ENCODE data around the gene NGEF. TPM values are rescaled to one million over a fixed set of nuclear protein-coding genes. Genes with fewer than 3 reads are reported as not detected.

The NGEF gene
- total and polyA plus RNA-seq, 10 of the 15 experiments (the other 5 are each of a cell fraction or from before 2014, with no cell fraction given) = 0.12 TPM; not detected in 9

DNA sequence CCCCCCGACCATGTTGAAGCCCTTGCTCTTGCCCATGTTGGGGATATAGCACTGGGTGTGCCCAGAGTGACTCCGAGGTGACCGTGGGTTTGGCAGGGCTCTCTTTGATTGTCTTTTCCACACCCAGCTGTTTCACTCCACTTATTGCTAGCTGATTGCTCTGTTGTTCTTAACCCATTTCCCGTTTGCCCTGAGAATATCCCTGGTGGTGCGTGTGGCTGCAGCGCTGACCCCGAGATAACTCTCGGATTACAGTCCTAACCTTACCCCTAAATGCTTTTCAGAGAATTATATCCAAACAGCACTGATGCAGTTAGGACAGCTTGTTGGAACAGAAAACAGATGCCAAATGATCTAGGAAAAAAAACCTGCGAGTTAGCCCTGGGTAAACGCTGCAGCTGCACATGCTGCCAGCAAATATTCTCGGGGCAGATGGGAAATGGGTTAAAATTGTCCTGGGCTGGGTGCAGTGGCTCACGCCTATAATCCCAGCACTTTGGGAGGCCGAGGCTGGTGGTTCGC is 177.3 kb downstream of the NGEF start:
- H3K79me2 ChIP-seq (ENCODE audit: control insufficient read depth, insufficient read depth, low read length) = no peaks in the 10 kb centered on the region; the same call in 1 of the 2 replicates
- peaks cover 10 to 30% of the 10 kb centered on the region in 2 experiments for H3K36me3 ChIP-seq (ENCODE audit: control insufficient read depth in 2 of 2, insufficient read depth in 2 of 2, low read length in 1 of 2)
- no peaks in the 10 kb centered on the region for H3K27me3 ChIP-seq (replicated peaks in 1 of 2; ENCODE audit: control insufficient read depth in 2 of 2, insufficient read depth in 2 of 2, low read length in 1 of 2)
- ATAC-seq = no peak
- H4K20me1 ChIP-seq (ENCODE audit: control insufficient read depth, insufficient read depth) = no peaks in the 10 kb centered on the region
- no peak overlapping the region for H2AFZ ChIP-seq (ENCODE audit: control insufficient read depth, low read depth, low read length)
- intact Hi-C loops (cut with micrococcal nuclease; ENCODE audit: unreplicated experiment) = no loop called here
- H3K4me3 ChIP-seq = no peak overlapping the region
- DNase-seq (ENCODE audit: low read depth, low spot score) = no peak
- no peak overlapping the region for H3K9ac ChIP-seq (ENCODE audit: control insufficient read depth, insufficient read depth, low read length)
- H3K27ac ChIP-seq (ENCODE audit: control insufficient read depth, insufficient read depth) = no peak overlapping the region
- H3K9me3 ChIP-seq (replicated peaks; ENCODE audit: control insufficient read depth, insufficient read depth, low read length) = no peaks in the 10 kb centered on the region
- RAD21 ChIA-PET (ENCODE audit: unreplicated experiment) = no interaction called here
- BruUV-seq (replicated peaks) = no TSS peak
- SMC1A ChIA-PET (ENCODE audit: uncharacterized antibody, unreplicated experiment) = interaction anchor here (1.1 to 1.2 kb wide), 2 partner anchors 9 to 91 kb away, joined by 3 read pairs; no protein-coding TSS in a partner anchor
- 95% methylated on average over 14 of the region's 14 CpGs for WGBS (ENCODE audit: insufficient coverage, insufficient replicate concordance, low lambda C conversion rate, missing lambda C conversion rate)
- TF ChIP-seq, protein P1, sequence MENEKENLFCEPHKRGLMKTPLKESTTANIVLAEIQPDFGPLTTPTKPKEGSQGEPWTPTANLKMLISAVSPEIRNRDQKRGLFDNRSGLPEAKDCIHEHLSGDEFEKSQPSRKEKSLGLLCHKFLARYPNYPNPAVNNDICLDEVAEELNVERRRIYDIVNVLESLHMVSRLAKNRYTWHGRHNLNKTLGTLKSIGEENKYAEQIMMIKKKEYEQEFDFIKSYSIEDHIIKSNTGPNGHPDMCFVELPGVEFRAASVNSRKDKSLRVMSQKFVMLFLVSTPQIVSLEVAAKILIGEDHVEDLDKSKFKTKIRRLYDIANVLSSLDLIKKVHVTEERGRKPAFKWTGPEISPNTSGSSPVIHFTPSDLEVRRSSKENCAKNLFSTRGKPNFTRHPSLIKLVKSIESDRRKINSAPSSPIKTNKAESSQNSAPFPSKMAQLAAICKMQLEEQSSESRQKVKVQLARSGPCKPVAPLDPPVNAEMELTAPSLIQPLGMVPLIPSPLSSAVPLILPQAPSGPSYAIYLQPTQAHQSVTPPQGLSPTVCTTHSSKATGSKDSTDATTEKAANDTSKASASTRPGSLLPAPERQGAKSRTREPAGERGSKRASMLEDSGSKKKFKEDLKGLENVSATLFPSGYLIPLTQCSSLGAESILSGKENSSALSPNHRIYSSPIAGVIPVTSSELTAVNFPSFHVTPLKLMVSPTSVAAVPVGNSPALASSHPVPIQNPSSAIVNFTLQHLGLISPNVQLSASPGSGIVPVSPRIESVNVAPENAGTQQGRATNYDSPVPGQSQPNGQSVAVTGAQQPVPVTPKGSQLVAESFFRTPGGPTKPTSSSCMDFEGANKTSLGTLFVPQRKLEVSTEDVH (IDR thresholded peaks at IDR 0.05; ENCODE audit: low read depth, partially characterized antibody) = no peak
- TF ChIP-seq BHLHE40 (IDR thresholded peaks at IDR 0.05; ENCODE audit: borderline replicate concordance in 1 of 2, low read depth in 2 of 2, low read length in 1 of 2) (no peak), FOXM1 (IDR thresholded peaks at IDR 0.05; ENCODE audit: low read depth, low read length) (no peak), NR2C2 (IDR thresholded peaks at IDR 0.05; ENCODE audit: borderline replicate concordance, control insufficient read depth, insufficient read length, low read depth) (no peak), ZBTB4 (CRISPR knock-in tag; IDR thresholded peaks at IDR 0.05) (no peak)
- peaks cover 15% of the 10 kb centered on the region for H3K4me1 ChIP-seq (ENCODE audit: control insufficient read depth, insufficient read depth, low read length)
- no peak for FAIRE-seq
- CTCF ChIA-PET = interaction anchor here (0.8 to 1.1 kb wide), 2 partner anchors 15 to 27 kb away, joined by 3 read pairs; no protein-coding TSS in a partner anchor
- POLR2A ChIA-PET = interaction anchor here (0.6 kb wide), 1 partner anchor 66 kb away, joined by 8 read pairs; no protein-coding TSS in a partner anchor
- in situ Hi-C loops (cut with MboI) = no loop called here
- no peak overlapping the region for H3K4me2 ChIP-seq (ENCODE audit: control insufficient read depth, insufficient read depth)
